Activated T-cell treated with anti-CD3 and anti-CD28 coated beads for 4 hours (primary cell): ENCODE measurements around the gene DCBLD1.
"Not testable (repeated sequence)": the region's sequence is repeated elsewhere in the genome, so short reads cannot be mapped to it uniquely, and the experiment has no call there.

ENCODE experiments used
- DNase-seq: peaks from one replicate; pipeline ENCODE4 v3.0.0-alpha.2; 2020

DCBLD1 gene

DNA sequence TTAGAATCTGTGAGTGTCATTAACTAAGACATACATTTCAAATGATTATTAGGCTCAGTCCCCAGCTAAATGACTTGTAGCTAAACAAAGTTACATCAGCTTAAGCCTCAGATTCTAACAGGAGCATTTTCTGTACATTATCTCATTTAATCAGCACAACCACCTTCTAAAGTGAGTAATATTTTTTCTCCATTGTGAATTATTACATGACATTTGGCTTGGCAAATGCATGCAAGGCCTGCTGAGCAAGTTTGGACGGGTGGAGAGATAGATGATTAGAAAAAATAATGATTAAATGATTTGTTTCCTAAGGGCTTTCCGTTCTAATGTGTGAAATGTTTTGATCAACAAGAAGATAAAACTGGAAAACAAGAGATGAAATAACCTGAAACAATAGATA is 20.7 kb downstream of the DCBLD1 start:
- DNase-seq = no peak

DNA sequence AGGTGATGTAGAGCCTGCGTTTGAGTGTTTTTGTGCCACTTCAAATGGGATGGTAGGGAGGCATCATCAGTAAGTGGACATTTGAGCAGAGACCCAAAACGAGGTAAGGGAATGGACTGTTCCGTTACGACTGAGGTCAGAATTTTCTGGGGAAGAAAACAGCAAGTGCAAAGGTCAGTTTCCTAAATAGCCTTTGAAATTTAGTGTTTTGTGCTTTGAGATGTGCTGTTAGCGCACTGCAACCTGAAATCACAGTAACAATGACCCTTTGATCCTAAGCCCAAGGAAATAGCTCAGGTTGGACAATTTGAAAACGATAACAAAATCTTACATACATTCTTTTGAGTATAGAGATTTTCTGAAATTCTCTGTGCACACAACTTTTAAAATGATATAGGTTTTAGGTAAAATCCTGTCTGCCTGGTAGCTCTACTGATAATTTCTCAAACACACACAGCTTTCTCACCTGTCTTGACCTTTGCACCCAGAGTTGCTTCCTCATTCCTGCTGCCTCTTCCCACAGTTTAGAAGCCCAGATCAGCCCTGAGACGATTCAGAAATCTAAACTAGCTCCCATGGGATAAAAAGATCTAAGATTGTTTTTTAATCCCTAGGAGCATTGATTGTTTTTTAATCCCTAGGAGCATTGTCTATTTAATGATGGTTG is 22.1 kb downstream of the DCBLD1 start:
- no peak for DNase-seq

DNA sequence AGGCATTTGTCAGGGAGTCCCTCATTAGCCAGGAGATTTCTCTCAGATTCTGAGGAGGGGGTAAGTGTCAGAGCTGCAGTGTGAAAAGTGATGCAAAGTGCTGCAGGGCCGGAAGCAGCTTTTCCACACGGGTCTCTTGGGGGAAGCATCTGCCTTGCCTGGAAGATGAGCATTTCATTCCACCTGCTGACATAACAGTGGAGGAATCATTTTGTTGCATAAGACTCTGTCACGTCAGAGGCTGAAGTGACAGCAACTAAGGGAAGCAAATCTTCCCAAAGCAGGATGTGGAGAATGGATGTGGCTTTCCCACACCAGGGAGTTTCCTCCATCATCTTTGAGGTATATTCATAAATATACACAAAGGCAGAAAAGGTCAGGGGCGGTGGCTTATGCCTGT is 22.8 kb downstream of the DCBLD1 start:
- no peak for DNase-seq

DNA sequence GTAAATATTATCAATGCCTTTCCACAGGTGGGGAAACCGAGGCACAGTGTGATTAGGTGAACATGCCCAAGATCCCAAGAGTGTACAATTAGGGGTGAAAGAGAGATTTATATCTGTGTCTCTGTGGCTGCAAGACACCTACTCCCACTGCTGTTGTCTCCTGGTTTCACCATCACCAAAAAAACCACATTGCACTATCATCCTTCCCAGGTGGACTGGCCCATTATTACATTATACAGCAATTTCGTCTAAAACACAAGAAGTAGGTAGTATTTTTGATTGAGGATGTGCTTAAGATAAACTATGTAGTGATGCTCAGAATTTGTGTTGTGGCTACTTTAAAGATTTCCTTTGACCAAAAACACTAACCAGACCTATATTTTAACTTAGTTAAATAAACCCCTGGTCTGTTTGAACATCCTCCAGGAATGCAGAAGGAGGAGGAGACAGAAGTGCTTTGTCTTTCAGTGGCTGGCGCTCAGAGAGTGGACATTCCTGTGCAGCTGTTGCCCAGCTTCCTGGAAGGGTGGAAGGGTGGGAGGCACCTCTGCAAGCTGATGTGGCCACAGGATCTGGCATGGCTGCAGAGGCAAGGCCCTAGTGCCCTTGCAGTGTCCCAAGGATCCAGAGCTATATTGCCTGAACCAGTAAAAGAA is 23.8 kb downstream of the DCBLD1 start:
- DNase-seq = no peak

DNA sequence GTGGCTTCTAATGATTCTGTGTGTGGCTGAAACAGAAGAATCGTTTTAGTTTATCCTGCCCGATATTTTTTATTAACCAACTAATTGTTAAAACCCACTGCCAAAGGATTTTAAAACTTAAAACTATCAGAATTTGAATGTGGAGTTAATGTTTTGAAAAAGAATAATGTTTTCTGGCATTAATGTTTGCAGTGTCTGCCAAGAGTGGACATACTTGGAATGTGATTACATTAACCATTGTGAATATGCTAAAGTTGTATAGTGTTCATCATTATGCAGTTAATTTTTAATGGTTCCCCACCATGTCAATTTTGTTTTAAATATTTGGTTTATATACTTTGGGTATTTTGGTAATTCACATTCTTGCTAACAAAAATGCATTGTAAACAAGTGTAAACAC is 24.4 kb downstream of the DCBLD1 start:
- no peak for DNase-seq

DNA sequence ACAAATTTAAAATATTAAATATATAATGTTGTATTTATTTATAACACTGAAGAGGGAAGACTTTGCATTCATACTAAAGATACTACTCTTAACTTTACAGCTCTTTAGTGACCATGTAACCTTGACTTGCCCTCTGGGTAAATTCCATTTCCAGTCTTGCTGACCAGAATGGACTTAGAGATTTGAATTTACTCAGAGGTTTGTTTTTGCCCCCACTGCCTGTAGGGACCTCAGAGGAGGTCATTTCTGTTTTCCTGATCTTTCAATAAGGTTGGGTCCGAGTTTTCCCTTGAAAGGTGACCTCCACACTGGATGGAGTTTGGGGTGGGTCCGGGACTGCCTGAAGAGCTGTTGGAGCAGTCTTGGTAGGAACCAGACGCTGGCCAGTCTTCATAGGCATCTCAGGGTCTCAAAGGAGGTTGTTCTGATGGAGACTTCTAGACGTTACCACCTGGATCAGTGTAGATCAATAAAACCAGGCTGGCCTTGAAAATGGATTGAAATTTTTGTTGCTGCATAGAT is 26.0 kb downstream of the DCBLD1 start:
- DNase-seq = no peak

DNA sequence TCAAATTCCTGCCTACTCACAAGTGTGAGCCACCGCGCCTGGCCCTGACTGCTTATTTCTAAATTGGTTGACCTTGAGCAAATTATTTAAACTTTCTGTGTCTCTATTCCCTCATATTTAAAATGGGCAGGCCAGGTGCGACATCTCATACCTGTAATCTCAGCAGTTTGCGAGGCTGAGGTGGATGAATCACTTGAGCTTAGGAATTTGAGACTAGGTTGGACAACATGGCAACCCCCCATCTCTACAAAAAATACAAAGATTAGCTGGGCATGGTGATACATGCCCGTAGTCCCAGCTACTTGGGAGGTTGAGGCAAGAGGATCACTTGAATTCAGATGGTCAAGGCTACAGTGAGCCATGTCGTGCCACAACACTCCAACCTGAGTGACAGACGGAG is 26.5 kb downstream of the DCBLD1 start:
- DNase-seq = no peak

DNA sequence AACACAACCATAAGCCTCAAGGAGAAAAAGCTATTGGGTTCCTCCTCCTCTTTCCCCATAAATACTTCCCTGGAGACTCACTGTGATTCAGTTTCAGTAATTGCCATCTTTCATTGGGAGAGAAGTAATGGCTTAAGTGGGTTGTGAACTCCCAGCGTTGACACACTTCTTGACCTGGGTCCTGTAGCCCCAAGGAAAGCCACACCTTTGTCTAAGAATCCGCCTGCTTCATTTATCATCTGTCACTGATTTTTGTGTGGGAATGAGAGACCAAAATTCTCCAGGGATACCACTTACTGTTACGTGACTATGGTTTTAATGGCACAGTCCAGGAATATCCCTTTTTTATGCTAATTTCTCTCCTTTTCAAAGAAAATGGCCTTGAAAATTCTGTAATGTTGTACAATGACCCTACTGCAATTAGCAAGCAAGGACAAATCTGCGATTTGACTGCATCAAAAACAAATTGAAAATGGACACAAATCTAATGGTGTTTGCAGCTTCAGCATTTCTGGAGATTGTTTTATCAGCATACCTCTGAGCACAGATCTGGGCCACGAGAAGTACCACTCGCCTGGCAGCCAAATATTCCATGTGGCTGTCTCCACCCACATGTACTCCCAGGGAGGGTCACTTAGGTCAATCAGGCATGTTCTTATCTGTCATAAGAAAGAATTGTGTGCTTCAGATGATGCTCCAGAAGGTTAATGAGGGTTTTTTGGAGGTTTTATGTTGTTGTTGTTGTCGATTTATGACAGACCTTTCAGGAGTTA is 29.8 kb downstream of the DCBLD1 start:
- DNase-seq = no peak

DNA sequence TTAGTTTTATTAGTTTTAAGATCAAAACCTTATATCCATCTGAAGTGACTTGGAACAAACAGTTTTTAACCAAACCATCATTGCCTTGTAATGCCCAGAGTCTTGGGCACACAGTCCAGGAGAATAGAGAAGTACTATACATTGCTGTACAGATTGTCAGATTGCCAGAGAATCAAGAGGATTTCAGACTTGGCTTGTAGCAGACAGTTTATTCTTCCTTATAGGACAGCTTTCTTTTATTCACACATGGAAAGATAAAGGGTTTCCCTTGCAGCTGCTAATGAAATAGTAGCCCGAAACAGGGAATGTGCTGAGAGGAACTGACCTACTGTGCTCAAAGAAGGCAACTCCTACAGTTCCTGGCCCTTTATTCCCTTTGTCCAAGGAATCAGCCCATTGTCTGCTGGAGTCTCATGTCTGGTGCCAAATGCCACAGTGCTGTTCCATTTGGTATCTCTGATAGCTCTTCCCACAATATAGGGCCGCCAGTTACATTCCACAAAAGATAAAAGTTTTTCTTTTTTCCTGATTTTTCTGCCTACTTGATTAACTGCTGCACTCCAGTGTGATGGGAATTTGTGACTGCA is 30.6 kb downstream of the DCBLD1 start:
- no peak for DNase-seq

DNA sequence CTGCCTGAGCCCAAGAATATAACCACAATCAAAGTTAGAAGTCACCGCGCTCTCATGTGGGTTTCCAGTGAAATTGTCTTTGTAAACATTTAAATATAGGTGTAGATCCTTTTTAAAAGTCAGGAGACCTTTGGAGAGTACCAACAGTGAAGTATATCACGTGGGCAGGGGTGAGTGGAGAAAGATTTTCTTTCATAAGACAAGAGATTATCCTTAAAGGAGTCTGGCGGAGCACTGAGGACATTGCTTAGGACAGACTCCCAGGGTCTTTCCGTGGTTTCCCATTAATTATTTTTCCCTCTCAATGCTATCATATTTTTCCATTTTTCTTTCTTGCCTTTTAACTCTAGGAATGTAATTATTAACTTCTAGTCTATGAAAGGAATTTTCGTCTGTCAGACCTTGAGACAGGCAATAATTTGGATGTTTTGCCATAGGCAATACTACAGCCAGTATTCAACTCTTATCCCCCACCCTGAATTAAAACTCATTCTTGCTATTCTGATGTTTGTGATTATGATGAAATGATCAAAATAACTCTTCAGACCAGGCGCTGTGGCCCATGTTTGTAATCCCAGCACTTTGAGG is 31.4 kb downstream of the DCBLD1 start:
- no peak for DNase-seq

DNA sequence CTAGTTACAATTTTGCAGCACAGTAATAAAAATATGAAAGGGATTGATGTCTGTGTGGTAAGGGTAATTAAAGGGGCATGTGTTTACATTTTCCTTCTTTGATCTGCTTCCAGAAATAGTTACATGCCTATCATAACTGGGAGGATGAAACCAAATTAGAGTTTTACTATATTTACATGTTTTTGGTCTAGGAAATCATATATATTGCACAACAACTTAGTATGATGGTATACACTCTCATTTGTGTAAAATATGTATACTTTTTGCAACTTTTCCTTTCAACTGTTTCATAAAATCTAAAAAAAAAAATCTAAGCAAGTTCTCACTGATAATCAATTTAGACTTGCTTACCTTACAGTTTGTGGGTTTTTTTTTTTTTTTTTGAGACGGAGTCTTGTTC is 32.2 kb downstream of the DCBLD1 start:
- no peak for DNase-seq

DNA sequence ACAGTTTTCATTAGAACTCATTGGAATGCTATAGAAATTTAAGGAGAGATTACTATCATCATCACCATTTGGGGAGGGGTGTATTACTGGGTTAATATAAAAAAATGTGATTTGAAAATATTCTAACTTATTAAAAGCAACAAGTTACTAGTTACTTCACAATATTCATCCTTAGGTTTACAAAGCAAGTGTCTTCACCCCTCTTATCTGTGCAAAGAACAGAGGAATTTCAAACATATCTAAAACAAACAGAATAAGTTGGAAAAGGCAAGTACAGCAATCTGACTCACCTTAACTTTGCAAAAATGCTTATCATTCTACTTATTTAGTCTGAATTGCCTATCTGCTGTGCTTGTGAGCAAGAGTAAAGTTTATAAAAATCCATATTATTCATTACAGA is 32.9 kb downstream of the DCBLD1 start:
- DNase-seq = no peak

DNA sequence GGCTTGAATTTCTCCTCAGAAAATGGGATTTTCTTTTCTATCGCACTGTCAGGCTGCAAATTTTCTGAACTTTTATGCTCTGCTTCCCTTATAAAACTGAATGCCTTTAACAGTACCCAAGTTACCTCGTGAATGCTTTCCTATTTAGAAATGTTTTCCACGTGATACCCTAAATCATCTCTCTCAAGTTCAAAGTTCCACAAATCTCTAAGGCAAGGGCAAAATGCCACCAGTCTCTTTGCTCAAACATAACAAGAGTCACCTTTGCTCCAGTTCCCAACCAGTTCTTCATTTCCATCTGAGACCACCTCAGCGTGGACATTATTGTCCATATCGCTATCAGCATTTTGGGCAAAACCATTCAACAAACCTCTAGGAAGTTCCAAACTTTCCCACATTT is 35.5 kb downstream of the DCBLD1 start:
- DNase-seq = not testable (repeated sequence)

DNA sequence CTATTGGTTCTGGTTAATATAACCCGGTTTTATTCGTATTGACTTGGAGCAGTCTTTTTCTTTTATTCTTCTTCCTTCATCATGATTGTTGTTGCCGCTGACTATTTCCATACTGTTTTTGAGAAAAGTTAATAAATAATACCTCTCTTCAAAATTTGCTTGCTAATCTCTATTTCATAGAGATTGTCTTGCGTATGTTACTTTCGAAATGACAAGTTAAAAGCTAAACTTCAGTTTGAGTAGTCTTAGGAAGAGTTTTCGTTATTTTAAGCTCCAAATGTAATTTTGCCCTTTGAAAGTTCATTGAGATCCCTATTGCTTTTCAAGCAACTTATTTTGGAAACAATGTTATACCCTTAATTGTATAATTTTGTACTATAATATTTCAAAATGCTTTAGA is 36.4 kb downstream of the DCBLD1 start:
- no peak for DNase-seq

DNA sequence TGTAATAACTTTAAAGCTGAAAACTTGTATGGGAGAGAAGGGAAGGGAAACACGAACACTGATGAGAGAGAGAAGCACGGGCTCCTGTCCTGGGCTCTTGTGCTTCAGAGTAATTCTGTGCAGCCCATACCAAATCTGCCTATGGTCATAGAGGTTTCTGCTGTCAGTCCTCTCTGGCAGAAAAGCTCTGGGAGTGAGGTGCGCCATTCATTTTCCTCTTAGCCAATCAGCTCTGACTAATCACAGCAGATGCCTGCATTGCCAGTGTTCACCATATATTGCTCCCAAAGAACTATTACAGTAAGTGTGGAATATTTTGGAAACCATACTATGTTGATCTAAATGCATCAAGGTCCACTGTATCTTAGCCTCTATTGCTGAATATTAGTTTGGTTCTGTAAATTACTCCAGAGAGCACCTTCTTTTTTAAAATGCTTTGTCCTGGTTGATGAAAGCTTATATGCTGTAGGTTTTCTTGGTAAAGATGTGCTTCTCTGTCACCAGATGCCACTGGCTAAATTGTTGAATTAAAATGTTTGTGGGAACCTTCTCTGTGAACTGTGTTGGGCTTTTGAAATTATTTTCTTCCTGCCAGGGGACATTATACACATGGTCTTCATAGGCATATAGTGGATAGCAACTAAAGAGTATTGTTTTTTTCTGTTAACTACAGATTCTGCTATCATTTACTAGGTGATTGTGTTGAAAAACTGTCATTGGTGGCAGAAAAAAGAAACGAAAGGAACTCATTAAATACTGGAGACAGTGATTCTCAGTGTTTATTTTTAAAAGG is 38.3 kb downstream of the DCBLD1 start:
- no peak for DNase-seq

DNA sequence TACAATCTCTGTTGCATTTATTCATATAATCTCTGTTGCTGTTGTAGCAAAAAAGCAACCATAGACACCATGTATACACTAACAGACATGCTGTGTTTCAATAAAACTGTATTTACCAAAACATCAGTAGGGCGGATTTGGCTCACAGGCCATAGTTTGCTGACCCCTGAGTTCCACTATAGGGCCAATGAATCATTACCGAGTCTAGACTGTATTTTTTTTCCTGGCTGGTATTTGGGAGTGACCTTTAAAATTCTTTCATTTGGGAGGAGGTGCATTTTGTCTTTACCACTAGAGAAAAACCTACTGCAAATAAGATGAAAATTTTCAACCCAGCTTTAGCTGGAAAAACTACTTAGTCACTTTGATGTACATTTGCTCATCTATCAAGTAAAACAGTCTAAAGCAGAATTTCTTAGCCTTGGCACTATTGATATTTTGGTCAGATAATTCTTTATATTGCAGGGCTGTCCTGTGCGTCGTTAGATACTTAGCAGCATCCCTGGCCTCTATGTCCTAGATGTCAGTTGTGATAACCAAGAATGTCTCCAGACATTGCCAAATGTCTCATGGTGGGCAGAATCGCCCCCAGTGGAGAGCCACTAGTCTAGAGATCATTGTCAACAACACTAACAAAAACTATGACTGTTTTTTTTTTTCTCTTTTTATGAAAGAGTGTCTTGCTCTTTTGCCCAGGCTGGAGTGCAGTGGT is 39.5 kb downstream of the DCBLD1 start:
- DNase-seq = no peak

DNA sequence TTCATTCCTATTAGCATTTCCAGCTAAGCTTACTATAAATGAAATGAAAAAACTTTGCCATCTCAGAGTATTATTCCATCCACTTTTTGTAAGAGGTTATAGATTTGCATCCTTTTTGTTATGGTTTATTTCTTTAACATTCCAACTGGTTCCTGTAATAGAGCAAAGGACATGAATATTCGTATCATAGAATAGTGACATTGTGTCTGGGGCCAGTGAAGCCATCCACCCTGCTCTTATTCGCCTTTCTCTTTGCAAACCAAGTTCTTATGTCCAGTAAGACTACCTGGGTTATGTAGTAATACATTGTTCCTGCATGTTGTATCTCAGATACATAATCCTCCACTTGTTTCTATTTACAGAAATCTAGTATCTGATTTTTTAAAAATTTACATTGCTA is 43.1 kb downstream of the DCBLD1 start:
- DNase-seq = no peak

DNA sequence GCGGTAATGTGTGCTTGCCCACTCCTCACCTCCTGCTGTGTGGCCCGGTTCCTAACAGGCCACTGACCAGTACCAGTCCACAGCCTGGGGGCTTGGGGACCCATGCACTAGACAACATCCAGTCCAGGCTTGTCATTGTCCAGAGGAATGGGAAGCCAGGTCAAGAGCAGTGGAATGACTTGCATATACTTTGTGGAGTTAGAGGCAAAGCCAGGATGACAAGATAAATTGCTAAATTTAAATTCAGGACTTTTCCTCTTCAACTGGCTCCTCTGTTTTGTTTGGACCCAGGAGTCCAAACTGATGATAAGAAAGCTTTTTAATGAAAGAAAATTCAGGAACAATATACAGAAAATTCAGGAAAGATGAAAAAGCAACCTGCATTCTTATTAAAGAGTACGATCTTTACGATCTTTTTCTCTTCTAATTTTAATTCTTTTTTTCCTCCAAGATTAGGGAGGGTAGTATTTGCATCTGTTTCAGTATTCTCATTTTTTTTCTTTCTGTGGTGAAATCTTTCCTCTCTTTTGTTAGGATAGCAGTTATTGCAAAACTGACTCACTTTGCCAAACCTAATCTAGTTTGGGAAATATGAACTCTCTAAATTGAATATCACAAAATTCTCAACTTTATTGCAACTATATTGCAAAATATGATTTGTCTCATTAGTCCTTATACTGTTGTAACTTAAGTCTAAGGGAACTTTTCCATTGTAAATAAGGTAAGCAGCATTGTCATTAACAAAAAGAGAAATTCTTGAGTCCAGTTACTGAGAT is 48.2 kb downstream of the DCBLD1 start:
- no peak for DNase-seq

DNA sequence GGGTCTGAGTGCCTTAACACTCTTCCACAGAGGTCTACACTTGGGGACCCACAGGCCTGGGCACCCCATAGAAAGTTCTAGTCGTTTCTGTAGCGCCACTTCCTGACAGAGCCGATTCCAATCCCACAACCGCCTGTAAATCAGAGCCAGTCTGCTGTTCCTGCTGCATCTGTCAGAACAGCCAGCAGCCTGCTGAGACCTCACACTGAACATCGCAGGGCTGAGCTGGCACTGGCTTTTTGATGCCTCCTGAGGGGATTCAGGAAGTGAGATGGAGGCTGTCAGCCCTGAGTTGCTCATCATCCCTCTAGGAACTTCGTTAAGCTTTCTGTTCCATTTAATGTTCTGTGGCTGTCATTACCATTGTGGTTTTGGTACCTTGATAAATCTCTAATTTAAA is 48.9 kb downstream of the DCBLD1 start:
- no peak for DNase-seq

DNA sequence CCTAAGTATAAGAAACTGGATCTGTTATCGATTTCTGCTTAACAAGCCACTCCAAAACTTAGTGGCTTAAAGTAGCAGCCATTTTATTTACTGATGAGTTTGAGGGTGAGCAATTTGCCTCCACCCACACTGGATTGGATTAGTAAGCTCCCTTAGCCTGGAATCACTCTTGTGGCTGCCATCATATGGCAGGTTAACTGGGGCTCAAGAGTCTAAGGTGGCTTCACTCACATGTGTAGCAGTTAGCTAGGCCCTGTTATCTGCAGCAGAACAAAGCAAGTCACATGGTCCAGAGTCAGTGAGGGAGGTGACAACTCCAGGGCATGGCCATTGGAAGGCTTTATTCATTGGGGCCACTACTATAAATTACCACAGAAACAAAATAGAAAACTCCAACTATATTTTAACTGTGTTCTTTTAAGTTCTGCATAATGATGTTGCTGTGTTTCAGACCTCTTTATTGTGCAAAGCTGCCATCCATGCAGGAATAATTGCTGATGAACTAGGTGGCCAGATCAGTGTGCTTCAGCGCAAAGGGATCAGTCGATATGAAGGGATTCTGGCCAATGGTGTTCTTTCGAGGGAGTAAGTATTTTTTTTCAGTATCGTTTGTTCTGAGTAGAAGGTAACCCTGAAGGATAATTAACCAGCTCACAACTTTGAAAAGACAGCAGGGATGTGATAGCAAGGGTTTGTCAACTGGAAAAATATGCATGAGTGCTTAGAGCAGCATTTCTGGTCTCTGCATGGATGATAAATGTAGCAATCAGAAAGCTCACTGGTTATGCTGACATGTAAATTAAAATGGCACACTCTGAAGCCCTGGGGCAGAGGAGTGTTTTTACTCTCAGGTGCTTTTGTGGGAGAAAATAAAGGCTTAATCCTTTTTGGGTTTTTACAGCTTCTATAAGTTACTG is 49.6 kb downstream of the DCBLD1 start:
- no peak for DNase-seq
